ENCODE data around the gene AKR1B1. TPM values are rescaled to one million over a fixed set of nuclear protein-coding genes. Genes with fewer than 3 reads are reported as not detected.

AKR1B1 gene
- total and polyA plus RNA-seq, 9 of the 15 experiments (the other 6 are each of a cell fraction or from before 2014, with no cell fraction given): 2.0 to 10.6 (median 6.2) TPM

DNA sequence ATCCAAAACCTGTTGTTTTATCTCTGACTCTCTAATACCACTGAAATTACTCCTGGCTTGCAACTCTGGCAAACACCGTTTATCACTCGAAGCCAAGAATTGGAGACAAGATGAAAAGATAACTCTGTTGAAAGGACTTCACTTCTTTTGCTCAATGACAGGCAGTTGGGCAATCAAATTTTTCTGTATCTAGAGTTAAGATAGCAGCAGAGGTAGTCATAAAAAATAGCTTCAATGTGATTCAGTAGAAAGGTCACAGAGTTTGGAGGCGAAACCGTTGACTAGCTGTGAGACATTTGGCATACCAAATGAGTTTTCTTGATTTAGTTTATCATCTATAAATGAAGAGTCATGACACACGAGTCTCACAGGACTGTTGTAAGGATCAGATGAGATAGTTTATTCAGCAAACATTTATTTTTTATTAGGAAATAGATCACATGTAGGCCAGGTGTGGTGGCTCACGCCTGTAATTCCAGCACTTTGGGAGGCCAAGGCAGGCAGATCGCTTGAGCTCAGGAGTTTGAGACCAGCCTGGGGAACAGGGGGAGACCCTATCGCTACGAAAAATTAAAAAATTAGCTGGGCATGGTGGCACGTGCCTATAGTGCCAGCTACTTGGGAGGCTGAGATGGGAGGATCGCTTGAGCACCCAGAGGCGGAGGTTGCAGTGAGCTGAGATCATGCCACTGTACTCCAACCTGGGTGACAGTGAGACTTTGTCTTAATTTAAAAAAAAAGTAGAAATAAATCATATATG, 23.6 kb downstream of the AKR1B1 start (continued):
- TF ChIP-seq, protein P1, sequence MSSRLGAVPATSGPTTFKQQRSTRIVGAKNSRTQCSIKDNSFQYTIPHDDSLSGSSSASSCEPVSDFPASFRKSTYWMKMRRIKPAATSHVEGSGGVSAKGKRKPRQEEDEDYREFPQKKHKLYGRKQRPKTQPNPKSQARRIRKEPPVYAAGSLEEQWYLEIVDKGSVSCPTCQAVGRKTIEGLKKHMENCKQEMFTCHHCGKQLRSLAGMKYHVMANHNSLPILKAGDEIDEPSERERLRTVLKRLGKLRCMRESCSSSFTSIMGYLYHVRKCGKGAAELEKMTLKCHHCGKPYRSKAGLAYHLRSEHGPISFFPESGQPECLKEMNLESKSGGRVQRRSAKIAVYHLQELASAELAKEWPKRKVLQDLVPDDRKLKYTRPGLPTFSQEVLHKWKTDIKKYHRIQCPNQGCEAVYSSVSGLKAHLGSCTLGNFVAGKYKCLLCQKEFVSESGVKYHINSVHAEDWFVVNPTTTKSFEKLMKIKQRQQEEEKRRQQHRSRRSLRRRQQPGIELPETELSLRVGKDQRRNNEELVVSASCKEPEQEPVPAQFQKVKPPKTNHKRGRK (tag; IDR thresholded peaks at IDR 0.05): 0 out of 2 replicates have a peak, but pooled peaks have one; percentile 24
- TF ChIP-seq, protein P2, sequence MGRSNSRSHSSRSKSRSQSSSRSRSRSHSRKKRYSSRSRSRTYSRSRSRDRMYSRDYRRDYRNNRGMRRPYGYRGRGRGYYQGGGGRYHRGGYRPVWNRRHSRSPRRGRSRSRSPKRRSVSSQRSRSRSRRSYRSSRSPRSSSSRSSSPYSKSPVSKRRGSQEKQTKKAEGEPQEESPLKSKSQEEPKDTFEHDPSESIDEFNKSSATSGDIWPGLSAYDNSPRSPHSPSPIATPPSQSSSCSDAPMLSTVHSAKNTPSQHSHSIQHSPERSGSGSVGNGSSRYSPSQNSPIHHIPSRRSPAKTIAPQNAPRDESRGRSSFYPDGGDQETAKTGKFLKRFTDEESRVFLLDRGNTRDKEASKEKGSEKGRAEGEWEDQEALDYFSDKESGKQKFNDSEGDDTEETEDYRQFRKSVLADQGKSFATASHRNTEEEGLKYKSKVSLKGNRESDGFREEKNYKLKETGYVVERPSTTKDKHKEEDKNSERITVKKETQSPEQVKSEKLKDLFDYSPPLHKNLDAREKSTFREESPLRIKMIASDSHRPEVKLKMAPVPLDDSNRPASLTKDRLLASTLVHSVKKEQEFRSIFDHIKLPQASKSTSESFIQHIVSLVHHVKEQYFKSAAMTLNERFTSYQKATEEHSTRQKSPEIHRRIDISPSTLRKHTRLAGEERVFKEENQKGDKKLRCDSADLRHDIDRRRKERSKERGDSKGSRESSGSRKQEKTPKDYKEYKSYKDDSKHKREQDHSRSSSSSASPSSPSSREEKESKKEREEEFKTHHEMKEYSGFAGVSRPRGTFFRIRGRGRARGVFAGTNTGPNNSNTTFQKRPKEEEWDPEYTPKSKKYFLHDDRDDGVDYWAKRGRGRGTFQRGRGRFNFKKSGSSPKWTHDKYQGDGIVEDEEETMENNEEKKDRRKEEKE (IDR thresholded peaks at IDR 0.05; ENCODE audit: borderline replicate concordance in 1 of 2, control insufficient read depth in 1 of 2, low read depth in 2 of 2, low read length in 1 of 2): no peak
- TF ChIP-seq FOSL1 (tag; conservative IDR thresholded peaks at IDR 0.05) (peak; percentile 61), DIDO1 (tag; IDR thresholded peaks at IDR 0.05; ENCODE audit: low read depth) (no peak)
- TF ChIP-seq, protein P3, sequence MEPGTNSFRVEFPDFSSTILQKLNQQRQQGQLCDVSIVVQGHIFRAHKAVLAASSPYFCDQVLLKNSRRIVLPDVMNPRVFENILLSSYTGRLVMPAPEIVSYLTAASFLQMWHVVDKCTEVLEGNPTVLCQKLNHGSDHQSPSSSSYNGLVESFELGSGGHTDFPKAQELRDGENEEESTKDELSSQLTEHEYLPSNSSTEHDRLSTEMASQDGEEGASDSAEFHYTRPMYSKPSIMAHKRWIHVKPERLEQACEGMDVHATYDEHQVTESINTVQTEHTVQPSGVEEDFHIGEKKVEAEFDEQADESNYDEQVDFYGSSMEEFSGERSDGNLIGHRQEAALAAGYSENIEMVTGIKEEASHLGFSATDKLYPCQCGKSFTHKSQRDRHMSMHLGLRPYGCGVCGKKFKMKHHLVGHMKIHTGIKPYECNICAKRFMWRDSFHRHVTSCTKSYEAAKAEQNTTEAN (CRISPR knock-in tag; IDR thresholded peaks at IDR 0.05): no peak
